Sigmoid colon (tissue), 7 donors: Measurements from ENCODE around the gene ESYT2. TPM values are rescaled to one million over a fixed set of nuclear protein-coding genes. Genes with fewer than 3 reads are reported as not detected.

Experiments used
- DNase-seq: peaks from one replicate; pipeline ENCODE4 v3.0.0-alpha.2; 2019
- H3K27ac ChIP-seq, 4 donors: fragments of 200-600 bp; sonication (generic); one replicate each; pipeline ENCODE4 v1.5.1; 2016 to 2019; ENCODE audit warnings: mild to moderate bottlenecking in 1 of 4
- H3K27me3 ChIP-seq, 3 donors: fragments of 200-600 bp; sonication (generic); one replicate each; pipeline ENCODE4 v1.5.1; 2019; ENCODE audit warnings: mild to moderate bottlenecking in 1 of 3
- H3K36me3 ChIP-seq, 4 donors: fragments of 200-600 bp; sonication (generic); one replicate each; pipeline ENCODE4 v1.5.1; 2016 to 2019
- H3K4me1 ChIP-seq, 4 donors: fragments of 200-600 bp; sonication (generic); one replicate each; pipeline ENCODE4 v1.5.1; 2017 to 2019
- H3K4me3 ChIP-seq, 4 donors: fragments of 200-600 bp; sonication (generic); one replicate each; pipeline ENCODE4 v1.5.1; 2017 to 2019; ENCODE audit warnings: mild to moderate bottlenecking in 2 of 4, moderate library complexity in 1 of 4
- H3K9me3 ChIP-seq, 4 donors: fragments of 200-600 bp in 3 of 4; sonication (generic) in 3 of 4; one replicate each; pipeline versions ENCODE4 v1.5.1 to v1.6.1; 2013 to 2019
- CTCF ChIP-seq, 4 experiments: fragments of 450-650 bp in 3 of 4; fragments of 200-600 bp in 1 of 4; IDR thresholded peaks; one replicate each; pipeline ENCODE4 v1.5.1; 2016 to 2019; ENCODE audit warnings: antibody characterized with exemption in 4 of 4, mild to moderate bottlenecking in 3 of 4, moderate library complexity in 2 of 4
- EP300 ChIP-seq, 4 donors: sonication (generic); formaldehyde crosslinking; IDR thresholded peaks; one replicate each; pipeline ENCODE4 v1.6.1; 2017; ENCODE audit warnings: antibody characterized with exemption in 4 of 4
- POLR2A ChIP-seq, 2 donors: fragments of 450-650 bp; IDR thresholded peaks; one replicate each; pipeline ENCODE4 v1.6.1; 2016; ENCODE audit warnings: antibody characterized with exemption in 2 of 2, mild to moderate bottlenecking in 2 of 2, moderate library complexity in 2 of 2
- POLR2AphosphoS5 ChIP-seq, 4 donors: sonication (generic); formaldehyde crosslinking; IDR thresholded peaks; one replicate each; pipeline ENCODE4 v1.6.1; 2017; ENCODE audit warnings: antibody characterized with exemption in 4 of 4
- WGBS, 2 donors: extraction: QIAGEN DNeasy Blood & Tissue Kit; methylation state at CpG; one replicate each; pipeline ENCODE4 v1.1.7; 2013; 5-methylcytosine and 5-hydroxymethylcytosine counted together
- intact Hi-C: fragments of 100-400 bp; cut with DNase I; formaldehyde crosslinking; loops from one replicate; pipeline ENCODE4 v1.15.1; 2023
- polyA plus RNA-seq, 3 donors: library from polyadenylated mRNA; stranded (reverse); fragments of 200-250 nt; gene quantifications; one replicate each; pipeline ENCODE4 v1.2.3, GENCODE V29; 2013
- total RNA-seq, 4 donors: library from RNA; depleted of rRNA; stranded (reverse); fragments of >200 nt; gene quantifications; one replicate each; pipeline ENCODE4 v1.1.0, GENCODE V29; 2016
- donor health status: healthy with polysubstance abuse.
- donor health status: Bipolar disorder and iron deficiency.
- donor health status: healthy.

ESYT2 gene
- total and polyA plus RNA-seq, 7 donors, result 6.9 to 127 (median 105) TPM

- Histone ChIP-seq H3K27ac (peak overlapping the region in 2 of 4 donors; percentile 49 to 75), H3K36me3 (peaks cover 11 to 74% (median 20%) of the 10 kb centered on the region in 4 donors), H3K27me3 (no peaks in the 10 kb centered on the region), H3K4me1 (peaks cover 0 to 40% (median 32%) of the 10 kb centered on the region in 4 donors), H3K9me3 (no peaks in the 10 kb centered on the region), H3K4me3 (no peak overlapping the region)
- intact Hi-C loops, result no loop called here
- 68 to 82% methylated on average over 4 of the region's 4 CpGs for WGBS, 2 donors
- no peak for TF ChIP-seq CTCF (IDR thresholded peaks at IDR 0.05)
- TF ChIP-seq POLR2A (IDR thresholded peaks at IDR 0.05), result no peak
- TF ChIP-seq POLR2AphosphoS5 (IDR thresholded peaks at IDR 0.05), result no peak
- no peak for TF ChIP-seq EP300 (IDR thresholded peaks at IDR 0.05)
- DNase-seq, result no peak
Observed at GRCh38 chr7:158795272-158795671, 34.0 kb downstream of the ESYT2 start.

- H3K36me3 ChIP-seq, result peaks cover 7 to 74% (median 16%) of the 10 kb centered on the region in 4 donors
- intact Hi-C loops, result no loop called here
- H3K27ac ChIP-seq, result peak overlapping the region in 1 of 4 donors; percentile 9
- no peaks in the 10 kb centered on the region for H3K27me3 ChIP-seq
- 94 to 95% methylated on average over 10 of the region's 10 CpGs for WGBS, 2 donors
- no peak for DNase-seq
- TF ChIP-seq POLR2A (IDR thresholded peaks at IDR 0.05) (no peak), EP300 (IDR thresholded peaks at IDR 0.05) (no peak), POLR2AphosphoS5 (IDR thresholded peaks at IDR 0.05) (no peak), CTCF (IDR thresholded peaks at IDR 0.05) (no peak)
- no peaks in the 10 kb centered on the region for H3K9me3 ChIP-seq
- no peak overlapping the region for H3K4me3 ChIP-seq
- H3K4me1 ChIP-seq, result peaks cover 0 to 20% (median 15%) of the 10 kb centered on the region in 4 donors
Observed at GRCh38 chr7:158791107-158791506, 38.2 kb downstream of the ESYT2 start.

DNA sequence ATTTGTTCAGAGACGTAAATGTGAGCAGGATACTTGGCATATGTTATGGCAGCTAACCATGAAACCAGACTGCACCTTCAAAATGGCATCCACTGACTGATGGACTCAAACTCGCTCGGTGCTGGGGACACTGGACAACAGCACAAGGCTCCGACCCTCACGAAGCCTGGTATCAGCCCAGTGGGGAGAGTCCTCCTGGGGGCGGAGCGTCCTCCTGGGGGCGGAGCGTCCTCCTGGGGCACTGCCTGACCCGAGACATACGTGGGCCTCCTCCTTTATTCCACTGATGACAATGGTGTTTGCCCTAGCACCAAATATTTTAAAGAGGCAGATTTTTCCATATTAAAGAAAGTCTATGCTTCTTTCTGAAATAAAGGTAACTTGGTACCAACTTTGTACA is 39.5 kb downstream of the ESYT2 start:
- TF ChIP-seq POLR2AphosphoS5 (IDR thresholded peaks at IDR 0.05) (no peak), POLR2A (IDR thresholded peaks at IDR 0.05) (no peak), EP300 (IDR thresholded peaks at IDR 0.05) (no peak), CTCF (IDR thresholded peaks at IDR 0.05) (no peak)
- no peak for DNase-seq
- H3K4me3 ChIP-seq, result no peak overlapping the region
- WGBS, 2 donors, result 94 to 95% methylated on average over 11 of the region's 11 CpGs
- H3K27me3 ChIP-seq, result no peaks in the 10 kb centered on the region
- no peak overlapping the region for H3K27ac ChIP-seq
- intact Hi-C loops, result no loop called here
- peaks cover 0 to 17% (median 10%) of the 10 kb centered on the region in 4 donors for H3K4me1 ChIP-seq
- no peaks in the 10 kb centered on the region for H3K9me3 ChIP-seq
- H3K36me3 ChIP-seq, result peaks cover 5 to 62% (median 10%) of the 10 kb centered on the region in 4 donors

- Histone ChIP-seq H3K4me3 (no peak overlapping the region), H3K4me1 (peaks cover 0 to 42% (median 33%) of the 10 kb centered on the region in 4 donors), H3K27ac (peak overlapping the region; percentile 84 to 89 (median 87)), H3K27me3 (no peaks in the 10 kb centered on the region), H3K9me3 (no peaks in the 10 kb centered on the region), H3K36me3 (peaks cover 0 to 47% (median 9%) of the 10 kb centered on the region in 4 donors)
- WGBS, 2 donors, result 89 to 91% methylated on average over 6 of the region's 6 CpGs
- DNase-seq, result no peak
- TF ChIP-seq POLR2A (IDR thresholded peaks at IDR 0.05), result no peak
- no peak for TF ChIP-seq POLR2AphosphoS5 (IDR thresholded peaks at IDR 0.05)
- no peak for TF ChIP-seq CTCF (IDR thresholded peaks at IDR 0.05)
- TF ChIP-seq EP300 (IDR thresholded peaks at IDR 0.05), result no peak
- intact Hi-C loops, result no loop called here
Observed at GRCh38 chr7:158786898-158787297, 42.4 kb downstream of the ESYT2 start.

DNA sequence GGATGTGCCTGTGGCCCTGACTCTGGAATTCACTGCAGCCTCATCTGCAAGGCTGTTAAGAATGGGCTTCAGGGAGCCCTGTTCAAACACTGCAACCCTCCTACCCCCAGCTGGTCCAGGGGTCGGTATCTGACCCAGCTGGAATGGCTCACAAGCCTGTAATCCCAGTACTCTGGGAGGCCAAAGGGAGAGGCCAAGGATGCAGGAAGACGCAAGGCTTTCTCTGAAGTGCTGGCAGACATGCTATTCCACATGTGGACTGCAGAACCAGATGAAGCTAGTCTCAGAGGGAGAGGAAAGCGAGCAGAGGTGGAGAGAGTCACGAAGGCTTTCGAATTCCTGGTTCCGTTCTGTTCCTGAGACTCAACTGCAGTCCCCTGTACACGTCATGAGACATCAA is 45.0 kb downstream of the ESYT2 start:
- 87 to 92% methylated on average over 7 of the region's 7 CpGs for WGBS, 2 donors
- Histone ChIP-seq H3K36me3 (peaks cover 0 to 36% (median 11%) of the 10 kb centered on the region in 4 donors), H3K4me3 (no peak overlapping the region), H3K4me1 (peaks cover 0 to 56% (median 44%) of the 10 kb centered on the region in 4 donors), H3K27ac (peak overlapping the region; percentile 84 to 89 (median 87)), H3K27me3 (no peaks in the 10 kb centered on the region), H3K9me3 (no peaks in the 10 kb centered on the region)
- TF ChIP-seq POLR2A (IDR thresholded peaks at IDR 0.05) (peak in 1 of 2 donors; percentile 17), EP300 (IDR thresholded peaks at IDR 0.05) (no peak), POLR2AphosphoS5 (IDR thresholded peaks at IDR 0.05) (peak in 1 of 4 donors; percentile 26)
- no peak for DNase-seq
- intact Hi-C loops, result no loop called here
